Ishikawa (cell line): Measurements from ENCODE around the gene NAPEPLD.
A peak's percentile ranks its signal among the peaks of the same experiment; 100 is the strongest.

Experiments used
- CEBPB ChIP-seq: IDR thresholded peaks from 2 replicates; pipeline ENCODE4 v1.6.1; 2012
- CREB1 ChIP-seq: IDR thresholded peaks from 2 replicates; pipeline ENCODE4 v1.6.1; 2012; ENCODE audit warnings: low read depth
- EGR1 ChIP-seq: IDR thresholded peaks from 2 replicates; pipeline ENCODE4 v1.6.1; 2012
- EP300 ChIP-seq: IDR thresholded peaks from 2 replicates; pipeline ENCODE4 v1.6.1; 2012; ENCODE audit warnings: borderline replicate concordance
- FOXM1 ChIP-seq: IDR thresholded peaks from 2 replicates; pipeline ENCODE4 v1.6.1; 2012; ENCODE audit warnings: low read depth, borderline replicate concordance
- MAX ChIP-seq: IDR thresholded peaks from 2 replicates; pipeline ENCODE4 v1.6.1; 2012
- NFIC ChIP-seq: IDR thresholded peaks from 2 replicates; pipeline ENCODE4 v1.6.1; 2012
- RAD21 ChIP-seq: IDR thresholded peaks from 2 replicates; pipeline ENCODE4 v1.6.1; 2012; ENCODE audit warnings: low read depth
- TAF1 ChIP-seq: IDR thresholded peaks from 2 replicates; pipeline ENCODE4 v1.6.1; 2012; ENCODE audit warnings: low read depth, mild to moderate bottlenecking
- TCF12 ChIP-seq: IDR thresholded peaks from 2 replicates; pipeline ENCODE4 v1.6.1; 2012; ENCODE audit warnings: low read depth
- TEAD4 ChIP-seq: IDR thresholded peaks from 2 replicates; pipeline ENCODE4 v1.6.1; 2012
- USF1 ChIP-seq: IDR thresholded peaks from 2 replicates; pipeline ENCODE4 v1.6.1; 2012
- YY1 ChIP-seq: IDR thresholded peaks from 2 replicates; pipeline ENCODE4 v1.6.1; 2012; ENCODE audit warnings: low read depth
- ZBTB7A ChIP-seq: IDR thresholded peaks from 2 replicates; pipeline ENCODE4 v1.6.1; 2012; ENCODE audit warnings: low read depth
- TF ChIP-seq, protein P1 (sequence below): IDR thresholded peaks from 2 replicates; pipeline ENCODE4 v1.6.1; 2012; ENCODE audit warnings: low read depth, mild to moderate bottlenecking

NAPEPLD gene

DNA sequence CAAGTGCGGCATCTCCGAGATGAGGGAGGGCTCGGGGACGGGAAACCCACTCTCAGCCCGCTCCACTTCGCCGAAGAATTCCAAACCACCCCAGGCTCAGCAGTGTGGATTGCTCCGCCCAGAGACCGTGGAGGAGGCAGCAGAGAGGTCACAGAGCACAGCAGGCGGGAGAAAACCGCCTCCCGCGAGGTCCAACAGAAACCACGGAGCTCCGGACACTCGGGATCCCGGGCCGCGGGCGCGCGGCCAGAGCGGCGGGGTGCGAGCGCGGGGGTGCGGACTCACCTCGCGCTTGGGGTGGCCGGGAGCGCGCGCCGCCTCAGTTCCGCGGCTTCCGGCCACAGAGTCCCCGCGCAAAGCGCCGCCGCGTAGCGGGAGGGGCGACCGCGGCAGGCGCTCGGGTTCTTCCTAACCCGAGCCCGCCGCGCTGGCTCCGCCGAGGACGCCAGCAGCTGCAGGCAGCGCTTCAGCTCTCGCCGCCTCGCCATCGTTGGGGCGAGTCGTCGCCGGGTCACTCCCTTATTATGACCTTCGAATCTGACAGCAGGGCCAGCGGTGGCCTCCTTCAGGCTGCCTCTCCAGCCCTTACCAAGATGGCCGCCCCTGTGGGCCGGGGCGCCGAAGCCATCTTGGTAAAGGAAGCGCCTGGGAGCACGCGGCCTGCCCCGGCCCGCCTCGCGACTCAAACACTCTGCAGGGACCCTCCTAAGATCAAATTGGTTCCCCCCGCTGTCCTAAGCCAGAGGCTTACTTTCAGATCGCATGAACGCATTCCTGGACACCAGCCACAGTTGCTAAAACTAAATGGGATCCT is at the start of gene NAPEPLD:
NAPEPLD (minus strand) TSS at position 106 of the 814 bp plus-strand sequence. CDS start 20,323 bp downstream, outside the sequence.
- TF ChIP-seq TEAD4, result peak; percentile 34; the same call in 1 of the 2 replicates
- TF ChIP-seq CEBPB, result no peak
- TF ChIP-seq FOXM1, result no peak
- peak; percentile 47 for TF ChIP-seq TCF12
- 0 out of 2 replicates have a peak, but pooled peaks have one; percentile 7 for TF ChIP-seq USF1
- peak; percentile 99 for TF ChIP-seq YY1
- TF ChIP-seq ZBTB7A, result no peak
- peak; percentile 95 for TF ChIP-seq MAX
- peak; percentile 28; the same call in 1 of the 2 replicates for TF ChIP-seq NFIC
- TF ChIP-seq EGR1, result peak; percentile 89

- TF ChIP-seq CEBPB (peak; percentile 36; the same call in 1 of the 2 replicates), TEAD4 (0 out of 2 replicates have a peak, but pooled peaks have one; percentile 9)
Observed at GRCh38 chr7:103195364-103195763, 46.5 kb upstream of the NAPEPLD start.

DNA sequence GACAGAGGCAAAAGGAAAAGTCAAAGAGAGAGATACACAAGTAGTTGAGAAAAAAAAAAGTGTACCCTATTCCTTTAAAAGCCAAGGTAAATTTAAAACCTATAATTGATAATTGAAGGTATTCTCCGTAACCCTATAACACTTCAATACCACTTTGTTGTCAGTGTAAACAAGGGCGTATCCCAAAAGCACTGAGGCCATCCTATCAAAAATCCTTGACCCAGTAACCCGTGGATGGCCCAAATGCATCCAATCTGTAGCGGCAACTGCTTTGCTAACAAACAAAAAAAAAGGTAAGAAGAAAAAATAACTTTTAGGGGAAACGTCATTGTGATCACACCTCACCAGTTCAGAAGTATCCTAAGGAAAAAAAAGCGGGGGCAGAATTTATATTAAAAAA is 5.1 kb upstream of the NAPEPLD start:
- no peak for TF ChIP-seq TAF1
- TF ChIP-seq, protein P1, sequence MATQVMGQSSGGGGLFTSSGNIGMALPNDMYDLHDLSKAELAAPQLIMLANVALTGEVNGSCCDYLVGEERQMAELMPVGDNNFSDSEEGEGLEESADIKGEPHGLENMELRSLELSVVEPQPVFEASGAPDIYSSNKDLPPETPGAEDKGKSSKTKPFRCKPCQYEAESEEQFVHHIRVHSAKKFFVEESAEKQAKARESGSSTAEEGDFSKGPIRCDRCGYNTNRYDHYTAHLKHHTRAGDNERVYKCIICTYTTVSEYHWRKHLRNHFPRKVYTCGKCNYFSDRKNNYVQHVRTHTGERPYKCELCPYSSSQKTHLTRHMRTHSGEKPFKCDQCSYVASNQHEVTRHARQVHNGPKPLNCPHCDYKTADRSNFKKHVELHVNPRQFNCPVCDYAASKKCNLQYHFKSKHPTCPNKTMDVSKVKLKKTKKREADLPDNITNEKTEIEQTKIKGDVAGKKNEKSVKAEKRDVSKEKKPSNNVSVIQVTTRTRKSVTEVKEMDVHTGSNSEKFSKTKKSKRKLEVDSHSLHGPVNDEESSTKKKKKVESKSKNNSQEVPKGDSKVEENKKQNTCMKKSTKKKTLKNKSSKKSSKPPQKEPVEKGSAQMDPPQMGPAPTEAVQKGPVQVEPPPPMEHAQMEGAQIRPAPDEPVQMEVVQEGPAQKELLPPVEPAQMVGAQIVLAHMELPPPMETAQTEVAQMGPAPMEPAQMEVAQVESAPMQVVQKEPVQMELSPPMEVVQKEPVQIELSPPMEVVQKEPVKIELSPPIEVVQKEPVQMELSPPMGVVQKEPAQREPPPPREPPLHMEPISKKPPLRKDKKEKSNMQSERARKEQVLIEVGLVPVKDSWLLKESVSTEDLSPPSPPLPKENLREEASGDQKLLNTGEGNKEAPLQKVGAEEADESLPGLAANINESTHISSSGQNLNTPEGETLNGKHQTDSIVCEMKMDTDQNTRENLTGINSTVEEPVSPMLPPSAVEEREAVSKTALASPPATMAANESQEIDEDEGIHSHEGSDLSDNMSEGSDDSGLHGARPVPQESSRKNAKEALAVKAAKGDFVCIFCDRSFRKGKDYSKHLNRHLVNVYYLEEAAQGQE, result no peak
- no peak for TF ChIP-seq MAX
- TF ChIP-seq CREB1, result no peak
- no peak for TF ChIP-seq TEAD4
- no peak for TF ChIP-seq ZBTB7A
- no peak for TF ChIP-seq TCF12
- TF ChIP-seq USF1, result no peak
- no peak for TF ChIP-seq EP300
- no peak for TF ChIP-seq EGR1
- no peak for TF ChIP-seq YY1
- TF ChIP-seq CEBPB, result no peak
- no peak for TF ChIP-seq NFIC
- TF ChIP-seq RAD21, result no peak
- TF ChIP-seq FOXM1, result no peak

DNA sequence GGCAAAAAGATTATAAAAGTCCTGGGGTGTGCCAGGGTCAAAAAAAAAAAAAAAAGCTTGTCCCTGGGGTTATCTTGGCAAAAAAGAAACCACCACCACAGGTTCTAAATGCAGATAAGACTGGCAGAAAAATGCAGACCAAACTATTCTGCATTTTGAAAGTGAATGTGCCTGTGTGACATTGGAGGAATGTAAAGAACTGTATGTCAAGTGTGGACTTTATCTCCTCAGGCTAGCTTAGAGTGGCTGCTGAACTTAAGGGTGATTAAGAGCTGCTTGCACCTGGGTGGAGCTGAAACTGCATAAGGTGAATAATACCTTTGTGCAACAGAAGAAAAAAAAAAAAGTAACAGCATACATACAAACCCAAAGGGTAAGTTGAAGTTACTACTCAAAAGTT is 1.3 kb upstream of the NAPEPLD start:
- no peak for TF ChIP-seq MAX
- no peak for TF ChIP-seq TEAD4
- TF ChIP-seq EP300, result no peak
- no peak for TF ChIP-seq TAF1
- TF ChIP-seq USF1, result no peak
- no peak for TF ChIP-seq NFIC
- TF ChIP-seq ZBTB7A, result no peak
- no peak for TF ChIP-seq EGR1
- TF ChIP-seq CEBPB, result no peak
- TF ChIP-seq CREB1, result no peak
- TF ChIP-seq, protein P1, result no peak
- TF ChIP-seq FOXM1, result no peak
- no peak for TF ChIP-seq TCF12
- no peak for TF ChIP-seq YY1

GRCh38 chr7:103149808-103150180 is 895 bp upstream of the NAPEPLD start:
- TF ChIP-seq EP300, result no peak
- no peak for TF ChIP-seq TAF1
- no peak for TF ChIP-seq EGR1
- TF ChIP-seq TCF12, result no peak
- TF ChIP-seq USF1, result no peak
- TF ChIP-seq, protein P1, result no peak
- TF ChIP-seq NFIC, result no peak
- TF ChIP-seq CEBPB, result no peak
- TF ChIP-seq TEAD4, result no peak
- no peak for TF ChIP-seq CREB1
- no peak for TF ChIP-seq ZBTB7A
- no peak for TF ChIP-seq MAX
- no peak for TF ChIP-seq FOXM1
- TF ChIP-seq RAD21, result no peak
- TF ChIP-seq YY1, result no peak
